Sigmoid colon (tissue), 7 donors: ENCODE results near the gene GJE1. TPM values are rescaled to one million over a fixed set of nuclear protein-coding genes. Genes with fewer than 3 reads are reported as not detected.
"Not testable (repeated sequence)": the region's sequence is repeated elsewhere in the genome, so short reads cannot be mapped to it uniquely, and the experiment has no call there.

Experiments
- DNase-seq: peaks from one replicate; pipeline ENCODE4 v3.0.0-alpha.2; 2019
- H3K27ac ChIP-seq, 4 donors: fragments of 200-600 bp; sonication (generic); one replicate each; pipeline ENCODE4 v1.5.1; 2016 to 2019; ENCODE audit warnings: mild to moderate bottlenecking in 1 of 4
- H3K27me3 ChIP-seq, 3 donors: fragments of 200-600 bp; sonication (generic); one replicate each; pipeline ENCODE4 v1.5.1; 2019; ENCODE audit warnings: mild to moderate bottlenecking in 1 of 3
- H3K36me3 ChIP-seq, 4 donors: fragments of 200-600 bp; sonication (generic); one replicate each; pipeline ENCODE4 v1.5.1; 2016 to 2019
- H3K4me1 ChIP-seq, 4 donors: fragments of 200-600 bp; sonication (generic); one replicate each; pipeline ENCODE4 v1.5.1; 2017 to 2019
- H3K4me3 ChIP-seq, 4 donors: fragments of 200-600 bp; sonication (generic); one replicate each; pipeline ENCODE4 v1.5.1; 2017 to 2019; ENCODE audit warnings: mild to moderate bottlenecking in 2 of 4, moderate library complexity in 1 of 4
- H3K9me3 ChIP-seq, 4 donors: fragments of 200-600 bp in 3 of 4; sonication (generic) in 3 of 4; one replicate each; pipeline versions ENCODE4 v1.5.1 to v1.6.1; 2013 to 2019
- CTCF ChIP-seq, 4 experiments: fragments of 450-650 bp in 3 of 4; fragments of 200-600 bp in 1 of 4; IDR thresholded peaks; one replicate each; pipeline ENCODE4 v1.5.1; 2016 to 2019; ENCODE audit warnings: antibody characterized with exemption in 4 of 4, mild to moderate bottlenecking in 3 of 4, moderate library complexity in 2 of 4
- EP300 ChIP-seq, 4 donors: sonication (generic); formaldehyde crosslinking; IDR thresholded peaks; one replicate each; pipeline ENCODE4 v1.6.1; 2017; ENCODE audit warnings: antibody characterized with exemption in 4 of 4
- POLR2A ChIP-seq, 2 donors: fragments of 450-650 bp; IDR thresholded peaks; one replicate each; pipeline ENCODE4 v1.6.1; 2016; ENCODE audit warnings: antibody characterized with exemption in 2 of 2, mild to moderate bottlenecking in 2 of 2, moderate library complexity in 2 of 2
- POLR2AphosphoS5 ChIP-seq, 4 donors: sonication (generic); formaldehyde crosslinking; IDR thresholded peaks; one replicate each; pipeline ENCODE4 v1.6.1; 2017; ENCODE audit warnings: antibody characterized with exemption in 4 of 4
- WGBS, 2 donors: extraction: QIAGEN DNeasy Blood & Tissue Kit; methylation state at CpG; one replicate each; pipeline ENCODE4 v1.1.7; 2013; 5-methylcytosine and 5-hydroxymethylcytosine counted together
- intact Hi-C: fragments of 100-400 bp; cut with DNase I; formaldehyde crosslinking; loops from one replicate; pipeline ENCODE4 v1.15.1; 2023
- polyA plus RNA-seq, 3 donors: library from polyadenylated mRNA; stranded (reverse); fragments of 200-250 nt; gene quantifications; one replicate each; pipeline ENCODE4 v1.2.3, GENCODE V29; 2013
- total RNA-seq, 4 donors: library from RNA; depleted of rRNA; stranded (reverse); fragments of >200 nt; gene quantifications; one replicate each; pipeline ENCODE4 v1.1.0, GENCODE V29; 2016
- donor health status: healthy with polysubstance abuse.
- donor health status: Bipolar disorder and iron deficiency.
- donor health status: healthy.

Gene GJE1
- total and polyA plus RNA-seq, 7 donors = not detected

GRCh38 chr6:142153196-142153595 is 20.5 kb downstream of the GJE1 start:
- H3K4me1 ChIP-seq = peaks cover 0 to 36% (median 19%) of the 10 kb centered on the region in 4 donors

GRCh38 chr6:142154336-142154735 is 21.6 kb downstream of the GJE1 start:
- no peak overlapping the region for H3K27ac ChIP-seq
- WGBS, 2 donors = 85 to 93% methylated on average over 1 of the region's 1 CpG
- intact Hi-C loops = no loop called here

More at GRCh38 chr6:142153196-142153595, 20.5 kb downstream of the GJE1 start:
- no peak overlapping the region for H3K4me3 ChIP-seq
- no peak for DNase-seq
- H3K27me3 ChIP-seq = no peaks in the 10 kb centered on the region
- H3K9me3 ChIP-seq = no peaks in the 10 kb centered on the region
- TF ChIP-seq EP300 (IDR thresholded peaks at IDR 0.05) (no peak), POLR2A (IDR thresholded peaks at IDR 0.05) (no peak), POLR2AphosphoS5 (IDR thresholded peaks at IDR 0.05) (no peak), CTCF (IDR thresholded peaks at IDR 0.05) (no peak)
- H3K36me3 ChIP-seq = no peaks in the 10 kb centered on the region
- intact Hi-C loops = no loop called here
- 44 to 73% methylated on average over 2 of the region's 2 CpGs for WGBS, 2 donors
- H3K27ac ChIP-seq = no peak overlapping the region

GRCh38 chr6:142155091-142155490 is 22.4 kb downstream of the GJE1 start:
- Histone ChIP-seq H3K36me3 (no peaks in the 10 kb centered on the region), H3K4me3 (no peak overlapping the region), H3K9me3 (no peaks in the 10 kb centered on the region), H3K27me3 (no peaks in the 10 kb centered on the region), H3K27ac (no peak overlapping the region), H3K4me1 (peaks cover 0 to 20% (median 8%) of the 10 kb centered on the region in 4 donors)
- 65 to 75% methylated on average over 3 of the region's 3 CpGs for WGBS, 2 donors
- DNase-seq = no peak
- intact Hi-C loops = no loop called here
- no peak for TF ChIP-seq POLR2AphosphoS5 (IDR thresholded peaks at IDR 0.05)
- no peak for TF ChIP-seq EP300 (IDR thresholded peaks at IDR 0.05)
- TF ChIP-seq CTCF (IDR thresholded peaks at IDR 0.05) = no peak
- no peak for TF ChIP-seq POLR2A (IDR thresholded peaks at IDR 0.05)

More at GRCh38 chr6:142154336-142154735, 21.6 kb downstream of the GJE1 start:
- Histone ChIP-seq H3K4me1 (peaks cover 0 to 24% (median 8%) of the 10 kb centered on the region in 4 donors), H3K36me3 (no peaks in the 10 kb centered on the region), H3K9me3 (no peaks in the 10 kb centered on the region), H3K4me3 (no peak overlapping the region), H3K27me3 (no peaks in the 10 kb centered on the region)
- DNase-seq = no peak
- TF ChIP-seq EP300 (IDR thresholded peaks at IDR 0.05) (no peak), POLR2AphosphoS5 (IDR thresholded peaks at IDR 0.05) (no peak)

GRCh38 chr6:142155895-142156757 is 23.4 kb downstream of the GJE1 start:
- H3K4me1 ChIP-seq = peaks cover 0 to 20% (median 8%) of the 10 kb centered on the region in 4 donors
- DNase-seq = no peak
- no peak overlapping the region for H3K27ac ChIP-seq
- no peaks in the 10 kb centered on the region for H3K9me3 ChIP-seq
- 54 to 62% methylated on average over 5 of the region's 5 CpGs for WGBS, 2 donors
- no peaks in the 10 kb centered on the region for H3K27me3 ChIP-seq
- no peaks in the 10 kb centered on the region for H3K36me3 ChIP-seq
- no peak overlapping the region for H3K4me3 ChIP-seq
- intact Hi-C loops = no loop called here
- TF ChIP-seq EP300 (IDR thresholded peaks at IDR 0.05) = no peak
- peak in 1 of 4 experiments; percentile 5 for TF ChIP-seq CTCF (IDR thresholded peaks at IDR 0.05)

GRCh38 chr6:142156758-142157068 is 24.0 kb downstream of the GJE1 start:
- H3K4me1 ChIP-seq = peaks cover 0 to 20% (median 9%) of the 10 kb centered on the region in 4 donors
- WGBS, 2 donors = 94% methylated on average over 4 of the region's 4 CpGs
- H3K9me3 ChIP-seq, H3K27ac ChIP-seq, H3K36me3 ChIP-seq, DNase-seq, H3K4me3 ChIP-seq, intact Hi-C loops, H3K27me3 ChIP-seq: not testable (repeated sequence)
